GM21576 (cell line): ENCODE results near the gene DEGS1.

Source experiments
- ATAC-seq: cut with Tn5 transposase; IDR thresholded peaks from one replicate; pipeline ENCODE4 v1.9.1; 2021; ENCODE audit warnings: mild to moderate bottlenecking, moderate library complexity; ENCODE audit not compliant: unreplicated experiment

Gene DEGS1

DNA sequence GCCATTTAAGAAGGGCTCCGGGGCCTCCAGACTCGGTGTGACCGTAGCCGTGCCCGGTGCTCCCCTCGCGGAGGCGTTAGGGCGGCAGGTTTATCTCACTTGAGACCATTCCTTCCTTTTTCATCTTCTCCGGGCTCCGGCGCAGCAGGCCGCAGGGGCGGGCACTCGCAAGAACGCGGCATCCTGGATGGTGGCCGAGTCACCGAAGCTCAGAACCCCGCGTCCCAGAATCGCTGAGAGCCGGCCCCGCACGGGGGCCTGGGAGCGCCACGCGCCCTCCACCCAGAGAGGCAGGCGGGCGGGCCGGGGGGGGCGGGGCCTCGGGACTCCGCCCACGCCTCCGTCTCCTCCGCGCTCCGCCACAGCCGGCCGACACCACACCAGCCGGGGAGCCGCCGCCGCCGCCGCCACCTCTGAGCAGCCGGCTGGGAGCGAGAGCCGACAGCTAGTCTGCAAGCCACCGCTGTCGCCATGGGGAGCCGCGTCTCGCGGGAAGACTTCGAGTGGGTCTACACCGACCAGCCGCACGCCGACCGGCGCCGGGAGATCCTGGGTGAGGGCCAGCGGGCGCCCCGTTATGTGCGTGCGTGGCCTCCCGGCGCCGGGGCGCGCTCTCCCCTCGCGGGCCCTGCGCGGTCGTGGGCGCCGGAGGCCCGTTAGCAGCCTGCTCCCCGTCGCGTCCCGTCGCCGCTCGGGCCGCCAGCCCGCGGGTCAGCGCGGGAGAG, at the start of gene DEGS1:
Gene DEGS1 (plus strand): TSS at position 375 of the 725 bp plus-strand sequence. CDS start 97 bp downstream, at position 472.
- ATAC-seq: peak; percentile 56

DNA sequence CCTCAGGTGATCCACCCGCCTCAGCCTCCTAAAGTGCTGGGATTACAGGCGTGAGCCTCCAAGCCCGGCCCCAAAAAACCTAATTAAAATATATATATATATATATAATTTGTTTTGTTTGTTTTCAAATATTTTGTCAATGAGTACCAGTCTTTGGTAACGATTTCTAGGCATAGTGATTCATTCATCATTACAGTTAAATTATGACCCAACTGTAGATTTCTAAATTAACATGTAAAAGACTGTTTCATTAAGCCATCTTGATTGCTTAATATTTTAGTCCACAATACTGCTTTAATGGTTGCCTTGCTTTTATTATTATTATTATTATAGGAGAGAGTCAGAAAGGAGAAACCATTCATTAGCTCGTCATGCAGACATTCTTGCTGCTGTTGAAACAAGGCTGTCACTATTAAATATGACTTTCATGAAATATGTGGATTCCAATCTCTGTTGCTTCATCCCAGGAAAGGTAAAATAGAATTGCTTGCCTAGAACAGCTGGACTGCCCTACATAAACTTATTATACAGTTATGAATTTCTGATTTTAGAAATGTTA, 49.2 kb upstream of the DEGS1 start:
- ATAC-seq: no peak

DNA sequence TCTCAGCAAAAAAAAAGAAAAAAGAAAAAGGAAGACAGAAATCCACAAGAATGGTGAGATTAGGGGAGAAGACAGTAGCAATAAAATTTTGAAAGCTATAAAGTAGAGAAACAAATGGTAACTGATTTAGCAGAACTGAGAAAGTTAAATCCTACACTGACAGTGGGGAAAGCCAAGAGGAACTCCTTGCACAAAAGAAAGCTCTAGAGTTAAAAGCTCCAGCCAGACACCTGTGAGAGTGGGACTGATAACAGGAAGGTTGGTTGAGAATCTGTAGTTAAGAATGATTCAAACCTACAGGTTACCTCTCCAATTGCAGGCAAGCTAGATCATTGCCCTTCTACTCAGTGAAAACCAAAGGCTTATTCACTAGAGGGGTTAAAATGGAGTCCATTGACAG, 45.5 kb upstream of the DEGS1 start:
- no peak for ATAC-seq

DNA sequence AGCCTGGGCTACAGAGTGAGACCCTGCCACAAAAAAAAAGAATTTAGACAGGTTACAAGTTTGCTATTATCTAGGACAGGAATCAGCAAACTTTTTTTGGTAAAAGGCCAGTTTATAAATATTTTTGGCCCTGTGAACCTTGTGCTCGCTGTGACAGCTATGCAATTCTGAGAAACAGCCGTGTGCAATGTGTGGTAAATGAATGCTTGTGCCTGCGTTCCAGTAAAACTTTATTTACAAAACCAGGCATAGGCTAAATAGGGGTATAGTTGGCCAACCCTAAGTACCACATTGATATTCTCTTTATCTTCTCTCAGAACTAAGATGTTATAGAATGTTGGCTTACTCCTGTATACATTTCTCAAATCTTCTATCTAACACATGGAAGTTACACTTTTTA, 44.8 kb upstream of the DEGS1 start:
- no peak for ATAC-seq

DNA sequence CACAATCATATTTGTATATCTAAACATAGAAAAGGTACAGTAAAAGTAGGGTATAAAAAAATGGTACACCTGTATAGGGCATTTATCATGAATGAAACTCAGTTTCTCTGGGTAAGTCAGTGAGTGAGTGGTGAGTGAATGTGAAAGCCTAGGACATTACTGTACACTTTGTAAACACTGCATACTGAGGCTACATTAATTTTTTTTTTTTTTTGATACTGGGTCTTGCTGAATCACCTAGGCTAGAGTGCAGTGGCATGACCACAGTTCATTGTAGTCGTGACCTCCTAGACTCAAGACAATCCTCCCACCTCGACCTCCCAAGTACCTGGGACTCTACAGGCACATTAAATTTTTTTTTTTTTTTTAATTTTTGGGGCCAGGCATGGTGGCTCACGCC, 41.3 kb upstream of the DEGS1 start:
- no peak for ATAC-seq

DNA sequence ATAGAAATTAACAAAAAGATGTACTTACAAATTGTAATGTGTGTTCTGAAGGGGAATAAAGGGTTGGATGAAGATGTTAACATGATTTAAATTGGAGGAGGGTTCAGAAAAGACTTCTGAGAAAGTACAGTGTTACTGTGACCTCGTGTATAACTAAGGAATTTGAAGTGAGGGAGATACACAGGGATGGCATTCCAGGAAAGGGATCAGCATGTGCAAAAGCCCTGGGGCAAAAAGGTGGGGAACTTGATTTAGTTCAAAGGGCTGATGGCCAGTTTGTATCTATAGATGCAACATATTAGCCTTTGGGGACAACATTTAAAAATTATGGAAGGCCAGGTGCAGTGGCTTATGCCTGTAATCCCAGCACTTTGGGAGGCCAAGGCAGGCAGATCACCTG, 33.3 kb upstream of the DEGS1 start:
- no peak for ATAC-seq

DNA sequence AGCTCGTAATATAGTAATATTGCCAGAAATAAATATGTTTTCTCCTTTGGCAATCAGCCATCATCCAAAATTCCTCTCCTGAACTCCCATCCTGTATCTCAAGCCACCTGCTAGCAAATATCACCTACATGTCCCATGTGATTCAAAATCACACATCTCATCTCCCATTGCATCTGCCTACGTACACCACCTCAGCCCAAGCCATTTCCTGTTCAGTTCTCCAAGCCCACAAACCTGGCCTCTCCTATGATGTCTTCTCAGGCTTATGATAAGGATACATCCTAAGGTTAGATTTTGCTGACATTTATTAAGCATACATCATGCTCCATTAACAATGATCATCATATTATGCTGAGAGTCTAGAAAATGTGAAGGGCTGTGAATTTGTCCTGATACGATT, 31.9 kb upstream of the DEGS1 start:
- ATAC-seq: no peak

DNA sequence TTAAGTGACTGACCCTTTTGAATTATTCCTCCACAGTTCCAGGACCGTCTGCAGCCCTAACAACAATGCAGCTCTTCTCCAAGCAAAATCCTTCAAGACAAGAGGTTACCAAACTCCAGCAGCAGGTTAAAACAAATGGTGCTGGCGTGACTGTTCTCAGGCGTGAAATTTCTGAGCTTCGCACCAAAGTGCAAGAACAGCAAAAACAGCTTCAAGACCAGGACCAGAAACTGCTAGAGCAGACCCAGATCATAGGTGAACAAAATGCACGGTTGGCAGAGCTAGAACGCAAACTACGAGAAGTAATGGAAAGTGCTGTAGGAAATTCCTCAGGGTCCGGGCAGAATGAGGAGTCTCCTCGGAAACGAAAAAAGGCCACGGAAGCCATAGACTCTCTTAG, 25.7 kb upstream of the DEGS1 start:
- no peak for ATAC-seq

DNA sequence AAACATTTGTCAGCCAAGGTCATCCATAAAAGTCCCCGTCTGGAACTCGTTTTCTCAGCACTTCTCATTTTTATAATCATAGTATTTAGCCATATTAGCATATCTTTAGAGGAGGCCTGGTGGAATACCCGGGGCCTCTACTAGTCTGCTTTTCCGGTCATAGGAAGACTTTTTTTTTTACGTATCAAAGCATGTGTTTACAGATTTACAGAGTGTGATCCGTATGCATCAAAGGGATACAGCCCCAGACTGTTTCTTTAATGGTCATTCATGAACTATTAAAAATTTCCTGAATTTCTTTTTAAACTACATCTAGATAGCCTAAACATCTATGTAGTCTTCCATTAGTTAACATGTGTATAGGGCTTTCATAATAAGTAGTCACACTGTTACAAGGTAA, 23.5 kb upstream of the DEGS1 start:
- ATAC-seq: no peak

DNA sequence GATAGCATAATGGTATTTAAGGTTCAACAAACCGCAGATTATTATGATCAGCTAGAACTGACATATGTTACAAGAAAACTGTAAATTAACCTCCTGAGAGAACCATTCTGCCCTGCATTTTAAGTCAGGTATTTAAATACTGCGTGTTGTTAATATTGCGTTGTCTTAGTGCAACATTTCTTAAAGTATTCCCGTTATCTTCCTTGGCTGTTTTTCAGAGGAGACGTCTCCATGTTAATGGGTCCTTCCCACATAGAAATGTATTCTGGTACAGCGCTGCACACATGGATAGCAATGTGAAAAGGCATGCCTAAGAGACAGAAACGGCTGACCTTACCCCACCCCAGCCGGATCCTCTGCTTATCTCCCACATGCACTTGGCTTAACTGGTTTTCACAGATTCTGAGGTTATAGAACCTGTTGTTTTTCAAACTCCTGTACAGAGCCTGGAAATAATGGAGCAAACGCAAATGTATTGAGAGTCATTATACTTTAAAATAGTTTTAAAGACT, 22.8 kb upstream of the DEGS1 start:
- ATAC-seq: no peak

DNA sequence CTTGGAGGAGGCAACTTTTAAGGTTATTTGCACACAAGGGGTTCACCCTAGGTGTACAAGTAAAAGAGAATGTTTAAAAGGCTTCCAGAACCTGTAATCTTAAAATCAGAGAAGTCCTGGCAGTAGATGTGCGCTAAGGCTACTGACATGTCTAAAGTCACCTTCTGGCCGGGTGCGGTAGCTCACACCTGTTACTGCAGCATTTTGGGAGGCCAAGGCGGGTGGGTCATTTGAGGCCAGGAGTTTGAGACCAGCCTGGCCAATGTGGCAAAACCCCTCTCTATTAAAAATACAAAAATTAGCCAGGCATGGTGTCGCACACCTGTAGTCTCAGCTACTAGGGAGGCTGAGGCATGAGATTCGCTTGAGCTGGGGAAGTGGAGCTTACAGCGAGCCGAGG, 20.3 kb upstream of the DEGS1 start:
- ATAC-seq: no peak

DNA sequence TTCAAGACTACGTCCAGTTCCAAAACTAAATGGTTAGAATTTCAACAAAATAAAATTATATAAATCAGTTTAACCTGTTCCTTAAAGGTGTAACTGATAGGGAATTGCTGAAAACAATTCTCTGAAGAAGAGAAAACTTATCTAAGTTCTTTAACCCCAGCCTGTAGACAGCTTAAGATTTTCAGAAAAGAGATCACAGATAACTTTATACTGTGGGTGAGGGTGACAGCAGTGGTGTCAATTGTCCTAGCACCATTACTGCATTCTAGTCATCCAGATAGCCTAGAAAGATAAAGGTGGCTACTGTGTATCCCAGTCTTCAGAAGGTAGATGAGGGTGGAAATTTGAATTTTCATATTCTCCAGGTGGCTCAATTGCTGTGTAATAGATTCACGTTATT, 19.7 kb upstream of the DEGS1 start:
- ATAC-seq: no peak

DNA sequence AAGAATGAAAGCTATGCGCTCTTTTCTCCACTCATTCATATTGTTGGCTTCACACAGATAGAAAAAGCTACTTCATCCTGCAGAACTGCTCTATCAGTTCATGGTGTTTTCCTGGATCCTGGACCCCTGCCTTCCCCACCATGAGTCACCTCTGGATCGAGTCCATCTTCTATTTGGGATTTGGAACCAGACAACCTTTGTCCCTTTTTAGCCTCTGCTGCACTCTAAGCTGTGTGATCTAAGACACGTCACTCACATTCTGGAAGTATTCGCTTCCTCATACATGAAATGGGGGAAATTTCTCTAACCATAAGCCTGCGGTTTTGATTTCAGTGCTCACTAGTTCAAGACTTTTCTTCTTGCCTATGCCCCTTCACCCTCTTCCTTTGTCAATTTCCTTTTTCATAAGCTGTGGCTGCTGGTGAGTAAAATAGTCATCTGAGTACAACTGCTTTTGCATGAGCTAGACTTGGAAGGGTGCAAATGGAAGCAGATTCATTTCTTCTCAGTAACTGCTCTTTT, 14.1 kb upstream of the DEGS1 start:
- ATAC-seq: peak; percentile 95

DNA sequence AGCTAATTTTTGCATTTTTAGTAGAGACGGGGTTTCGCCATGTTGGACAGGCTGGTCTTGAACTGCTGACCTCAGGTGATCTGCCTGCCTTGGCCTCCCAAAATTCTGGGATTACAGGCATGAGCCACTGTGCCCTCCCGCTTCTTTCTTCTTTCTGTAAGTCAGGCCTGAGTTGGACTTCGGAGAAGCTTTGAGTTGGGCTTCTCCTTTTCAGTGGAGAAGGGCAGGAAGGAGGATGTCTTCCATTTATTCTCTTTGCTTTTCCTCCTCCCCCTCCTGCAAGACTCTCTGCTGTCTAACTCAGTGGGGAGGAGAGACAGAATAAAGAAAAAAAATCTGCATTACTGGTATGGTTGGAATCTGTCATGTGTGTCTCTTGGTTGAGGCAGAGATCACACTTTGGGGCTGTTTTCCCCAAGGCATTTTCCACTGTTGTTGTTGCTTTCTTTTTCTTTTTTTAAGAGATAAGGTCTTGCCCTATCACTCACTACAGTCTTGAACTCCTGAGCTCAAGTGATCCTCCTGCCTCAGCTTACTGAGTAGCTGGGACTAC, 13.2 kb upstream of the DEGS1 start:
- ATAC-seq: no peak

DNA sequence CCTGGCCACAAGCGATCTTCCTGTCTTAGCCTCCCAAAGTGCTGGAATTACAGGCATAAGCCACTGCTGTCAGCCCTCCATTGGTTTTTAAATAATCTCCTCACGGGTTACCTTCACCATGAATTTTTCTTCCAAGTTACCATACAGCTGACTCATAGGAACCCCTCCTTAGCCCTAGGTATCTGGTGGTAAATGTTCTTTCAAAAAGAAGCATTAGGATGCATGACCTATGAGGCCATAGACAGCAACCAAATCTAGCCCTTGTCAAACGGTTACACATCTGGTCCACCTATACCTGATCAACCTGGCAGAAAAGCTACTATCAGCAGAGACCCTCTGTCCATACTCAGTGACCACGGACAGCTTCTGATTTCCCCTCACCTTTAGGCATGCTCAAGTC, 12.7 kb upstream of the DEGS1 start:
- no peak for ATAC-seq

DNA sequence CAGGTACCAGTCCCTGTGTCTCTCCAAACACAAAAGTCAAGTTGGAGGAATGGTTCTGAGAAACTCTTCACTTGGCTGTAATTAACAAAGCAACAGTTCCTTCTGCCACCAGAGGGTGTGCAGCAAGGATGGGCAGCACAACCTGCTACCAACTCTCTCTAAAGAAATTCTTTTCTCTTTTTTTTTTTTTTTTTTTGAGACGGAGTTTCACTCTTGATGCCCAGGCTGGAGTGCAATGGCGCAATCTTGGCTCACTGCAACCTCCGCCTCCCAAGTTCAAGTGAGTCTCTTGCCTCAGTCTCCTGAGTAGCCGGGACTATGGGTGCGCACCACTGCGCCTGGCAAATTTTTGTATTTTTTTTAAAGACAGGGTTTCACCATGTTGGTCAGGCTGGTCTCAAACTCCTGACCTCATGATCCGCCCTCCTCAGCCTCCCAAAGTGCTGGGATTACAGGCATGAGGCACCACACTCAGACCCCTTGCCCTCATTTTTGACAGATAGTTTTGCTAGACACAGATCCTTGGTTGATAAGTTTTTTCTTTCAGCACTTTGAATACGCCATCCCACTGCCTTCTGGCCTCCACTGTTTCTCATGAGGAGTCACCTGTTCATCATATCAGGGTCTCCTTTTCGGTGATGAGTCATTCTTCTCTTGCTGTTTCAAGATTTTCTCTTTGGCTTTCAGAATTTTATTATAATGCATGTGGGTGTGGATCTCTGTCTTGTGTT, 12.1 kb upstream of the DEGS1 start:
- no peak for ATAC-seq

DNA sequence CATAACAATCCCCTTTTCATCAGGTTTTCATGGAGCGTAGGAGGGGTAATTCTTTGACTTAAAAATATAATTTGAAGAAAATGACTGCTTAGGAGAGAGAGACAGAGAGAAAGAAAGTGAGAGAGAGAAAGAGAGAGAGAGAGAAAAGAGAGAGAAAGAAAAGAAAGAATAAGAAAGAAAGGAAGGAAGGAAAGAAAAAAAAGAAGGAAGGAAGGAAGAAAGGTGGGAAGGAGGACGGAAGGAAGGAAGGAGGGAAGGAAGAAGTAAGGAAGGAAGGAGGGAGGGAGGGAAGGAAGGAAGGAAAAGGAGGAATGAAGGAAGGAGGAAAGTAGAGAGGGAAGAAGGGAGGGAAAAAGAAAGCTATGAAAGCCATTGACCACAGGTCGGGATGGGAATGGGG, 10.8 kb upstream of the DEGS1 start:
- no peak for ATAC-seq

DNA sequence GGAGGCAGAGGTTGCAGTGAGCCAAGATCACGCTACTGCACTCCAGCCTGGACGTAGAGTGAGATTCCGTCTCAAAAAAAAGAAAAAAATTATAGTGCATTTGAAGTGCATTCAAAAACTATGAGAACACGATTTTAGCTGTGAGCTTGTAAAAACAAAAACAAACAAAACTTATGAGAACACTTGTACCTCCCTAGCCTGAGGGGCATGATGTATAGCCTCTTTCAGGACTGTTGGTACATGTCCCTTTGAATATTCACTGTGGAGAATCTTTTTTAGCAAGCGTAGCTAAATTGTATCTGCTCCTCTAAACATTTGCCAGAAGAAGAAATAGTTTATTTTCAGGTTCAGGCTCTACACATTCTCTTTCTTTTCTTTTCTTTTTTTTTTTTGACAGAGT, 9.5 kb upstream of the DEGS1 start:
- ATAC-seq: no peak

DNA sequence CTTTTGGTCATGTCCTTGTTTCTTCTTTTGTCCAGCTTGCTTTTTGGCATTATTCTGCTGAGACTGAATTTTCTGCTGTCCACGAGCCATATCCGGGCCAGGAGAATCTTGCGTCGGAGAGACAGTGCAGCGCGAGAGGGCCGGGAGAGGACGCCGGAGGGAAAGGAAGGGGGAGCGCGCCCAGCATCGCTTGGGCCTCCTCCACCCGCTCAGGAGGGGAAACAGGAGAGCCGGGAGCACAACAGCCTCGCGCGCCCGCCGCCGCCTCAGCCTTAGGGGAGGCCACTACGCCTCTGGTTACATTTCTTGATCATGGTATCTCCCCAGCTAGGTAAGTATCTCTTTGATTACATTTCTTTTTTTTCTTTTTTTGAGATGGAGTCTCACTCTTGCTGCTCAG, 7.4 kb upstream of the DEGS1 start:
- no peak for ATAC-seq

DNA sequence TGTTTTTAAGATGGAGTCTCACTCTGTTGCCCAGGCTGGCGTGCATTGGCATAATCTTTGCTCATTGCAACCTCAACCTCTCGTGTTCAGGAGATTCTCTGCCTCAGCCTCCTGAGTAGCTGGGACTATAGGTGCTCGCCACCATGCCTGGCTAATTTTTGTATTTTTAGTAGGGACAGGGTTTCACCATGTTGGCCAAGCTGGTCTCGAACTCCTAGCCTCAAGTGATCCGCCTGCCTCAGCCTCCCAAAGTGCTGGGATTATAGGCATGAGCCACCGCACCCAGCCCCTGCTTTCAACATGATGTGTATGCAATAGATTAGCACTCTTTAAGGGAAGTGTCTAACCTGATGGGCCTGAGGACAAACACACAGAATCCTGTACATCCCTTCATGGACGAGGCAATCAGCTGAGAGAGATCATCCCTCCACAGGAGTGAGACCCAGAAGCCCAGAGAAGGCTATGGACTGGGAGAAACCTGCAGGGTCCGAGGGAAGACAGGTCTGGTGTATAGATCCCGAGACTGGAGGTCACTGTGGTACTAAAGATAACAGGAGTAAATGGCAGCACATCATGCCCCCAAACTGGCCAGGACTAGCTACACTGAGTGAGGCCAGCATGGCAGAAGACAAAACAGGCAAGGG, 5.6 kb upstream of the DEGS1 start:
- no peak for ATAC-seq

DNA sequence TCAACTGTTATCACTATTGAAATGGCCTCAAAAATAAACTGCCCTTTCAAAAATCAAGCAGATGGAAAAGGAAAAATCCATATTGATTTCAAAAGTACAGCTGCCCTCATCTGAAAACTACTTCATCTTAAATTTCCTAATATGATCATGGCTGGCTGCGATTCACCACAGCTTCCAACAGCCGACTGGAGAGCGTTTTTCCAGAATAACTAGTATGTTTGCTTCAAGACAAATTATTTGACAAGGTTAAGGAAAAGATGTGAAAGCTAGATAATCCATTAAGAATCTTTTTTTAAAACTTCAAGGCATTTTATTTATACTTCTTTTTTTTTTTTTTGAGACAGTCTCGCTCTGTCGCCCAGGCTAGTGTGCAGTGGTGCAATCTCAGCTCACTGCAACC, 4.1 kb upstream of the DEGS1 start:
- no peak for ATAC-seq
